Ishikawa (cell line): ENCODE data around the gene KCTD13.

ENCODE experiments used
- CEBPB ChIP-seq: IDR thresholded peaks from 2 replicates; pipeline ENCODE4 v1.6.1; 2012
- CREB1 ChIP-seq: IDR thresholded peaks from 2 replicates; pipeline ENCODE4 v1.6.1; 2012; ENCODE audit warnings: low read depth
- EGR1 ChIP-seq: IDR thresholded peaks from 2 replicates; pipeline ENCODE4 v1.6.1; 2012
- EP300 ChIP-seq: IDR thresholded peaks from 2 replicates; pipeline ENCODE4 v1.6.1; 2012; ENCODE audit warnings: borderline replicate concordance
- FOXM1 ChIP-seq: IDR thresholded peaks from 2 replicates; pipeline ENCODE4 v1.6.1; 2012; ENCODE audit warnings: low read depth, borderline replicate concordance
- MAX ChIP-seq: IDR thresholded peaks from 2 replicates; pipeline ENCODE4 v1.6.1; 2012
- NFIC ChIP-seq: IDR thresholded peaks from 2 replicates; pipeline ENCODE4 v1.6.1; 2012
- RAD21 ChIP-seq: IDR thresholded peaks from 2 replicates; pipeline ENCODE4 v1.6.1; 2012; ENCODE audit warnings: low read depth
- REST ChIP-seq: IDR thresholded peaks from 2 replicates; pipeline ENCODE4 v1.6.1; 2012; ENCODE audit warnings: low read depth, mild to moderate bottlenecking
- TAF1 ChIP-seq: IDR thresholded peaks from 2 replicates; pipeline ENCODE4 v1.6.1; 2012; ENCODE audit warnings: low read depth, mild to moderate bottlenecking
- TCF12 ChIP-seq: IDR thresholded peaks from 2 replicates; pipeline ENCODE4 v1.6.1; 2012; ENCODE audit warnings: low read depth
- TEAD4 ChIP-seq: IDR thresholded peaks from 2 replicates; pipeline ENCODE4 v1.6.1; 2012
- USF1 ChIP-seq: IDR thresholded peaks from 2 replicates; pipeline ENCODE4 v1.6.1; 2012
- YY1 ChIP-seq: IDR thresholded peaks from 2 replicates; pipeline ENCODE4 v1.6.1; 2012; ENCODE audit warnings: low read depth
- ZBTB7A ChIP-seq: IDR thresholded peaks from 2 replicates; pipeline ENCODE4 v1.6.1; 2012; ENCODE audit warnings: low read depth

KCTD13 gene

GRCh38 chr16:29871822-29872546 is 54.0 kb downstream of the KCTD13 start:
- TF ChIP-seq CEBPB: no peak
- no peak for TF ChIP-seq YY1
- no peak for TF ChIP-seq REST

GRCh38 chr16:29868396-29869009 is 57.5 kb downstream of the KCTD13 start:
- TF ChIP-seq CREB1 (no peak), CEBPB (no peak), FOXM1 (no peak), TCF12 (no peak), TAF1 (no peak), ZBTB7A (no peak), TEAD4 (no peak), USF1 (no peak), NFIC (no peak), REST (no peak), MAX (no peak), YY1 (no peak), EGR1 (no peak), EP300 (no peak), RAD21 (no peak)

GRCh38 chr16:29864205-29864604 is 61.8 kb downstream of the KCTD13 start:
- TF ChIP-seq TEAD4 (no peak), YY1 (no peak), CEBPB (no peak), REST (no peak), ZBTB7A (no peak), CREB1 (no peak), TAF1 (no peak), EP300 (no peak), NFIC (no peak), MAX (no peak), FOXM1 (no peak), RAD21 (no peak), USF1 (no peak), TCF12 (no peak)

GRCh38 chr16:29863669-29863984 is 62.4 kb downstream of the KCTD13 start:
- TF ChIP-seq FOXM1 (no peak), TCF12 (peak; percentile 1; the same call in 1 of the 2 replicates)
